Measurements from ENCODE around the gene PANK2. TPM values are rescaled to one million over a fixed set of nuclear protein-coding genes. Genes with fewer than 3 reads are reported as not detected.

PANK2 gene
- total RNA-seq, 1 experiment from 2014 or later: 62.7 TPM

- no peaks in the 10 kb centered on the region for H3K27me3 Mint-ChIP-seq (ENCODE audit: low read depth)
- peaks cover 7% of the 10 kb centered on the region; the same call in 1 of the 2 replicates for H3K36me3 Mint-ChIP-seq
- no peak for TF ChIP-seq PRDM15 (CRISPR knock-in tag; IDR thresholded peaks at IDR 0.05)
- no peak for TF ChIP-seq ZNF396 (CRISPR knock-in tag; IDR thresholded peaks at IDR 0.05; ENCODE audit: borderline replicate concordance)
- TF ChIP-seq E2F1 (CRISPR knock-in tag; IDR thresholded peaks at IDR 0.05): no peak
- no peak for TF ChIP-seq JAZF1 (CRISPR knock-in tag; IDR thresholded peaks at IDR 0.05)
- TF ChIP-seq ATF2 (CRISPR knock-in tag; IDR thresholded peaks at IDR 0.05; ENCODE audit: borderline replicate concordance, low read depth): no peak
- TF ChIP-seq OVOL2 (CRISPR knock-in tag; IDR thresholded peaks at IDR 0.05; ENCODE audit: borderline replicate concordance): no peak
- TF ChIP-seq ZNF138 (CRISPR knock-in tag; conservative IDR thresholded peaks at IDR 0.05): no peak
- TF ChIP-seq FOXP4 (CRISPR knock-in tag; IDR thresholded peaks at IDR 0.05): no peak
- no peak for TF ChIP-seq ESRRA (CRISPR knock-in tag; IDR thresholded peaks at IDR 0.05; ENCODE audit: borderline replicate concordance)
- no peak for TF ChIP-seq IRF1 (CRISPR knock-in tag; IDR thresholded peaks at IDR 0.05)
- no peak for TF ChIP-seq KAT7 (CRISPR knock-in tag; IDR thresholded peaks at IDR 0.05; ENCODE audit: borderline replicate concordance)
- no peak for TF ChIP-seq NFATC4 (CRISPR knock-in tag; IDR thresholded peaks at IDR 0.05)
- no peak for TF ChIP-seq CREB1 (CRISPR knock-in tag; IDR thresholded peaks at IDR 0.05)
- POLR2A ChIA-PET: no interaction called here
- H3K27ac Mint-ChIP-seq: no peak overlapping the region
- no peaks in the 10 kb centered on the region; the same call in 1 of the 2 replicates for H3K4me1 Mint-ChIP-seq
- H3K9me3 Mint-ChIP-seq: no peaks in the 10 kb centered on the region; the same call in 1 of the 2 replicates
- CTCF ChIA-PET: interaction anchor here (0.6 to 1.3 kb wide), 3 partner anchors 9 to 260 kb away, joined by 3 to 4 read pairs (median 3); no protein-coding TSS in a partner anchor
- no peak overlapping the region for H3K4me3 Mint-ChIP-seq
- ATAC-seq (no peak), DNase-seq (ENCODE audit: low spot score) (no peak)
These were observed 46.8 kb downstream of the PANK2 start for GRCh38 chr20:3935956-3936340.

GRCh38 chr20:3937618-3938017, 48.4 kb downstream of the PANK2 start:
- Mint-ChIP-seq H3K4me3 (no peak overlapping the region), H3K9me3 (no peaks in the 10 kb centered on the region; the same call in 1 of the 2 replicates), H3K36me3 (peaks cover 7% of the 10 kb centered on the region), H3K27ac (no peak overlapping the region), H3K27me3 (ENCODE audit: low read depth) (no peaks in the 10 kb centered on the region), H3K4me1 (no peaks in the 10 kb centered on the region)
- ChIA-PET CTCF (no interaction called here), POLR2A (no interaction called here)
- ATAC-seq: no peak
- DNase-seq (ENCODE audit: low spot score): no peak
- TF ChIP-seq NFATC4 (CRISPR knock-in tag; IDR thresholded peaks at IDR 0.05): no peak
- no peak for TF ChIP-seq AR (CRISPR knock-in tag; IDR thresholded peaks at IDR 0.05)
- TF ChIP-seq CDX4 (CRISPR knock-in tag; IDR thresholded peaks at IDR 0.05; ENCODE audit: borderline replicate concordance): no peak
- TF ChIP-seq PRDM15 (CRISPR knock-in tag; IDR thresholded peaks at IDR 0.05): no peak
- TF ChIP-seq MAX (CRISPR knock-in tag; IDR thresholded peaks at IDR 0.05): no peak
- no peak for TF ChIP-seq CBFB (CRISPR knock-in tag; IDR thresholded peaks at IDR 0.05; ENCODE audit: low read depth)
